SK-MEL-5 (cell line): ENCODE results near the gene OR51B5. TPM values are rescaled to one million over a fixed set of nuclear protein-coding genes. Genes with fewer than 3 reads are reported as not detected.

Experiments
- small RNA-seq, 2 experiments: library from RNA; depleted of rRNA; stranded (forward); fragments of <200 nt; gene quantifications; one replicate each; pipeline ENCODE3, GENCODE V24; 2014
- total RNA-seq: library from RNA; depleted of rRNA; stranded (reverse); fragments of >200 nt; shearing (Covaris generic); gene quantifications from 2 replicates; pipeline ENCODE4 v1.2.3, GENCODE V29; 2014; rRNA removed

OR51B5 gene
- total RNA-seq, 1 experiment from 2014 or later, result 15.8 TPM

Small RNA genes within 50 kb of the gene (small RNA-seq; reads per million reads assigned to genes)
- 0 reads per million in 2 experiments for gene AC104389.3

Other genes with a start within 250 kb of the OR51B5 start
- not detected in 2 replicates for gene OR52A5, start 205.2 kb downstream of the OR51B5 start, total RNA-seq
- 0.05 TPM in 1 of 2 replicates, not detected in the other for gene OR52A1, start 188.8 kb downstream of the OR51B5 start, total RNA-seq
- not detected in 2 replicates for gene OR51V1, start 142.8 kb downstream of the OR51B5 start, total RNA-seq
- not detected in 2 replicates for gene HBB, start 116.5 kb downstream of the OR51B5 start, total RNA-seq
- not detected in 2 replicates for gene HBD, start 109.0 kb downstream of the OR51B5 start, total RNA-seq
- not detected in 2 replicates for gene HBG1, start 93.7 kb downstream of the OR51B5 start, total RNA-seq
- gene HBG2, start 88.7 kb downstream of the OR51B5 start, total RNA-seq, result 1.4 and 4.4 TPM in 2 replicates
- 21.8 and 22.2 TPM in 2 replicates for gene HBE1, start 73.6 kb downstream of the OR51B5 start, total RNA-seq
- gene OR51B4, start 41.6 kb downstream of the OR51B5 start, total RNA-seq, result 9.0 and 10.7 TPM in 2 replicates
- gene OR51B2, start 19.2 kb downstream of the OR51B5 start, total RNA-seq, result 0.53 and 0.83 TPM in 2 replicates
- not detected in 2 replicates for gene OR51B6, start 8.0 kb upstream of the OR51B5 start, total RNA-seq
- not detected in 2 replicates for gene OR51M1, start 40.3 kb upstream of the OR51B5 start, total RNA-seq
- gene OR51Q1, start 78.6 kb upstream of the OR51B5 start, total RNA-seq, result not detected in 2 replicates
- gene OR51I1, start 98.0 kb upstream of the OR51B5 start, total RNA-seq, result 0.63 TPM in 1 of 2 replicates, not detected in the other
- gene OR51I2, start 105.8 kb upstream of the OR51B5 start, total RNA-seq, result not detected in 2 replicates
- not detected in 2 replicates for gene OR52D1, start 145.2 kb upstream of the OR51B5 start, total RNA-seq
- not detected in 2 replicates for gene UBQLN3, start 166.4 kb upstream of the OR51B5 start, total RNA-seq
- gene UBQLNL, start 173.2 kb upstream of the OR51B5 start, total RNA-seq, result not detected in 2 replicates
- not detected in 2 replicates for gene OR52H1, start 205.0 kb upstream of the OR51B5 start, total RNA-seq
- not detected in 2 replicates for gene OR52B6, start 237.4 kb upstream of the OR51B5 start, total RNA-seq